ENCODE measurements around the gene ZNF532. TPM values are rescaled to one million over a fixed set of nuclear protein-coding genes. Genes with fewer than 3 reads are reported as not detected.

The ZNF532 gene
- total RNA-seq, 2 donors from 2014 or later, result 5.6 to 14.8 TPM

- no peak overlapping the region for H3K4me3 ChIP-seq
- no peaks in the 10 kb centered on the region for H3K27me3 ChIP-seq
- no peak overlapping the region for H3K9ac ChIP-seq (ENCODE audit: low read depth in 2 of 2, low read length in 2 of 2)
- H3K4me1 ChIP-seq, result no peaks in the 10 kb centered on the region
- no peaks in the 10 kb centered on the region for H3K36me3 ChIP-seq
- H3K9me3 ChIP-seq, result no peaks in the 10 kb centered on the region
- intact Hi-C loops (cut with DNase I), result no loop called here
- no peak overlapping the region for H3K27ac ChIP-seq
- TF ChIP-seq, protein P1, sequence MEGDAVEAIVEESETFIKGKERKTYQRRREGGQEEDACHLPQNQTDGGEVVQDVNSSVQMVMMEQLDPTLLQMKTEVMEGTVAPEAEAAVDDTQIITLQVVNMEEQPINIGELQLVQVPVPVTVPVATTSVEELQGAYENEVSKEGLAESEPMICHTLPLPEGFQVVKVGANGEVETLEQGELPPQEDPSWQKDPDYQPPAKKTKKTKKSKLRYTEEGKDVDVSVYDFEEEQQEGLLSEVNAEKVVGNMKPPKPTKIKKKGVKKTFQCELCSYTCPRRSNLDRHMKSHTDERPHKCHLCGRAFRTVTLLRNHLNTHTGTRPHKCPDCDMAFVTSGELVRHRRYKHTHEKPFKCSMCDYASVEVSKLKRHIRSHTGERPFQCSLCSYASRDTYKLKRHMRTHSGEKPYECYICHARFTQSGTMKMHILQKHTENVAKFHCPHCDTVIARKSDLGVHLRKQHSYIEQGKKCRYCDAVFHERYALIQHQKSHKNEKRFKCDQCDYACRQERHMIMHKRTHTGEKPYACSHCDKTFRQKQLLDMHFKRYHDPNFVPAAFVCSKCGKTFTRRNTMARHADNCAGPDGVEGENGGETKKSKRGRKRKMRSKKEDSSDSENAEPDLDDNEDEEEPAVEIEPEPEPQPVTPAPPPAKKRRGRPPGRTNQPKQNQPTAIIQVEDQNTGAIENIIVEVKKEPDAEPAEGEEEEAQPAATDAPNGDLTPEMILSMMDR (IDR thresholded peaks at IDR 0.05), result no peak
- DNase-seq, result no peak
These were observed 27.8 kb downstream of the ZNF532 start for GRCh38 chr18:58892488-58892887.

DNA sequence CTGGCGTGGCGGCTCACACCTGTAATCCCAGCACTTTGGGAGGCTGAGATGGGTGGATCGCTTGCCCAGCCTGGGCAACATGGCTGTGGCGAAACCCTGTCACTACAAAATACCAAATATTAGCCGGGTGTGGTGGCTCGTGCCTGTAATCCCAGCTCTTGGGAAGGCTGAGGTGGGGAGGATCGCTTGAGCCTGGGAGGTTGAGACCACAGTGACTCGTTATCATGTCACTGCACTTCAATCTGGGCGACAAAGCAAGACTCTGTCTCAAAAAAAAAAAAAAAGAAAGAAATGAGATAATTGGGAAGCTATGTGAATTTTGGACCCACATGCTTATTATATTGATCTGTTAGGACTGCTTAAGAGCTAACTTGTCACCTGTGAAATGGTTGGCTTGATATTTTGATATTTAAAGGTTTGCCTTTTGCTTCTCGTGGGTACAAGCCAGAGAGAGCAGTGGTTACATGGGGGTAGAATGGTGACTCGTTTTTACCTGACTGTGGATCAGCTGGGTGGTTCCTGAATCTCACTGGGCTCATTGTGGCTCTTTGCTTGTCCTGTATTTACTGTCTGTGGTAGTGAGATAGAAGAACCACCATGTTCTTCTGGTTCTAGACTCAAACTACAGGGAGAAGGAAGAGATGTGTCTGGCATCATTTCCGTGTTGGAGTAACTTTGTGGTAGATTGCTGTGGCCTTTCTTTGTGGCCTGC lies 28.9 kb downstream of the ZNF532 start:
- H3K27me3 ChIP-seq, result no peaks in the 10 kb centered on the region
- DNase-seq, result no peak
- H3K9me3 ChIP-seq, result no peaks in the 10 kb centered on the region
- H3K4me3 ChIP-seq, result no peak overlapping the region
- no peaks in the 10 kb centered on the region for H3K4me1 ChIP-seq
- H3K27ac ChIP-seq, result no peak overlapping the region
- intact Hi-C loops (cut with DNase I), result no loop called here
- H3K9ac ChIP-seq (ENCODE audit: low read depth in 2 of 2, low read length in 2 of 2), result no peak overlapping the region
- TF ChIP-seq, protein P1 (IDR thresholded peaks at IDR 0.05), result no peak
- H3K36me3 ChIP-seq, result no peaks in the 10 kb centered on the region

DNA sequence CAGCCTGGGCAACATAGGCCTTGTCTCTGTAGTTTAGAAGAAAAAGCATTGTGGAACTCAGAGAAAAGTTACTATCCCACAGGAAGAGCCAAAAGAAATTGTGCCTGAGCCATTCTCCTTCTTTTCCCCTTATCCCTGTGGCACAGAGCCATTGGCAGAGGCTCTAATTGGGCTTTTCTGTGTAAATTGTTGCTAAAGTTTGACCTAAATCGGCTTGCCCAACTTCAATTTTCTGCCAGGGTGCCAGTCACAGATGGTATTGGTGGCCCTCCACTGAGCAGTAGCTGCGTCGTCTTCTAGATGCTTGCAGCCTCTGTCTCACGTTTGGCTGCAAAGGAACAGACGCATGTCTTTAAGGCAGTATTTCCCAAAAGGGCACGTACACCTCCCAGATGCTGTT lies 30.3 kb downstream of the ZNF532 start:
- H3K36me3 ChIP-seq, result no peaks in the 10 kb centered on the region
- TF ChIP-seq, protein P1 (IDR thresholded peaks at IDR 0.05), result no peak
- H3K4me3 ChIP-seq, result no peak overlapping the region
- H3K4me1 ChIP-seq, result no peaks in the 10 kb centered on the region
- no peak overlapping the region for H3K27ac ChIP-seq
- H3K9me3 ChIP-seq, result no peaks in the 10 kb centered on the region
- no peak overlapping the region for H3K9ac ChIP-seq (ENCODE audit: low read depth in 2 of 2, low read length in 2 of 2)
- intact Hi-C loops (cut with DNase I), result no loop called here
- no peaks in the 10 kb centered on the region for H3K27me3 ChIP-seq
- DNase-seq, result no peak

DNA sequence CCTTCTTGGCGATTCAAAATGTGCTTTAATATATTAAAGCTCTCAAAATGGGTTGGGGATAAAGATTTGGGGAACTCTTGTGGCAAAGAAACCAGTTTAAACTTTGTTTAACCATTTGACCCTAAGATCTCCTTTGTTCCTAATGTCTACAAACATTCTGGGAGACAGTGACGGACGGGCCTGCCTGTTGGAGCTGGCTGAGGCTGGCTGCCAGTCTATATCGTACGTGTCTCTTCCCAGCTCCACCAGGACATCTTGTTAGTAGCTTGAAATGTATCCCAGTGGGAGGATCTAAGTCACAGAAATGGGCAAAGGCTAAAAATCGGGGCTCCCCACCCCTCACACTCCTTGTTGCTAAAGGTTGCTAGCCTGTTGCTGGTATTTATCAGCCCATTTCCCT lies 30.7 kb downstream of the ZNF532 start:
- H3K27me3 ChIP-seq, result no peaks in the 10 kb centered on the region
- H3K9ac ChIP-seq (ENCODE audit: low read depth in 2 of 2, low read length in 2 of 2), result no peak overlapping the region
- TF ChIP-seq, protein P1 (IDR thresholded peaks at IDR 0.05), result no peak
- no peak overlapping the region for H3K4me3 ChIP-seq
- DNase-seq, result no peak
- intact Hi-C loops (cut with DNase I), result no loop called here
- H3K4me1 ChIP-seq, result no peaks in the 10 kb centered on the region
- H3K9me3 ChIP-seq, result no peaks in the 10 kb centered on the region
- no peak overlapping the region for H3K27ac ChIP-seq
- no peaks in the 10 kb centered on the region for H3K36me3 ChIP-seq

GRCh38 chr18:58896268-58896667 lies 31.6 kb downstream of the ZNF532 start:
- H3K9ac ChIP-seq (ENCODE audit: low read depth in 2 of 2, low read length in 2 of 2), result no peak overlapping the region
- no peak for DNase-seq
- H3K4me3 ChIP-seq, result no peak overlapping the region
- TF ChIP-seq, protein P1 (IDR thresholded peaks at IDR 0.05), result no peak
- no peaks in the 10 kb centered on the region for H3K4me1 ChIP-seq
- H3K27ac ChIP-seq, result no peak overlapping the region
- no peaks in the 10 kb centered on the region for H3K27me3 ChIP-seq
- no peaks in the 10 kb centered on the region for H3K36me3 ChIP-seq
- intact Hi-C loops (cut with DNase I), result no loop called here
- H3K9me3 ChIP-seq, result no peaks in the 10 kb centered on the region
